Stimulated activated CD8-positive, alpha-beta memory T cell treated with anti-CD3 and anti-CD28 coated beads, Interleukin-15, amount 100 ng/mL, for 1 hour (primary cell): ENCODE results near the gene TCN2.
A peak's percentile ranks its signal among the peaks of the same experiment; 100 is the strongest.
"Not testable (repeated sequence)": the region's sequence is repeated elsewhere in the genome, so short reads cannot be mapped to it uniquely, and the experiment has no call there.

Experiments used
- DNase-seq: peaks from one replicate; pipeline ENCODE4 v3.0.0-alpha.2; 2020; ENCODE audit warnings: low read depth

The TCN2 gene

GRCh38 chr22:30578481-30578880, 28.5 kb upstream of the TCN2 start:
- DNase-seq = no peak

DNA sequence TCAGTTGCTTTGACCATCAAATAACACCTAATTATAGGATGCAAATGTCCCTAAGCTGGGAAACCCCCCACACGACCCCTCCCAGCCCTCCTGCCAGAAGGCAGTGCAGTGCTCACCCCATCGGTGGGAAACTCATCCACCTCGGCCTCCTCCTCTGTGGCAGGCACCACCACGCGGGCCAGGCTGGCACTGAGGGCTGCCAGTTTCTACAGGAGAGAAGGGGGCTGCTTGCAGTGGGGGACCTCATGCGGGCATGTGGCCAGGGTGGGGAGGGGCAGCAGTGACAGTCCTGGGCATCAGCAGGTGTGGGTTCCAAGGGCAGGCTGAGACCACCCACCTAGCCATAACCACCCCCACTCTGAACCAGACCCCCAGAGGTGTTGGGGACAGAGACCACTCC, 26.1 kb upstream of the TCN2 start:
- DNase-seq = no peak

DNA sequence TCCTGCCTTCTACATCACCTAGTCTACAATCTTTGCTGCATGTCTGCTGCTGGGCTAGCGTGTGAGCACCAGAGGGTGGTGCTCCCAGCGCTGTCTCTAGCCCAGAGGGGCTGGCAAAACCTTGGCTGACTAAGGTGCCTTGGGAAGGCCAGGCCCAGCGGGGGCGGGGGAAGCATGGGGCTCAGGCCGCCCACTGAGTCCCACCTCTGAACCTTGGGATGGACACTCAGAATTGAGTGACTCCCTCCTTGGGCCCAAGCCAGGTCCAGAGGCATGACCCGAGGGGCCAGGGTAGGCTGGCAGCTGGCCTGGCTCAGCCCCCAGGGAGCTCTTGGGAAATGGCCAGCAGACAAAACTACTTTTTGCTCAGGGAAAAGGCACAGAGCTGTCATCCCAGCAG, 24.9 kb upstream of the TCN2 start:
- DNase-seq = no peak

- DNase-seq = no peak
These were observed 24.0 kb upstream of the TCN2 start for GRCh38 chr22:30582788-30583545.

GRCh38 chr22:30584441-30584840, 22.5 kb upstream of the TCN2 start:
- no peak for DNase-seq

GRCh38 chr22:30586414-30586813, 20.6 kb upstream of the TCN2 start:
- DNase-seq = no peak

GRCh38 chr22:30591191-30591587, 15.8 kb upstream of the TCN2 start:
- no peak for DNase-seq

GRCh38 chr22:30591588-30592359, 15.2 kb upstream of the TCN2 start, which contains the start of gene PES1:
TSS of gene PES1 (minus strand) at chr22:30591910. CDS start at chr22:30591833, 77 bp downstream.
- peak; percentile 87 for DNase-seq

DNA sequence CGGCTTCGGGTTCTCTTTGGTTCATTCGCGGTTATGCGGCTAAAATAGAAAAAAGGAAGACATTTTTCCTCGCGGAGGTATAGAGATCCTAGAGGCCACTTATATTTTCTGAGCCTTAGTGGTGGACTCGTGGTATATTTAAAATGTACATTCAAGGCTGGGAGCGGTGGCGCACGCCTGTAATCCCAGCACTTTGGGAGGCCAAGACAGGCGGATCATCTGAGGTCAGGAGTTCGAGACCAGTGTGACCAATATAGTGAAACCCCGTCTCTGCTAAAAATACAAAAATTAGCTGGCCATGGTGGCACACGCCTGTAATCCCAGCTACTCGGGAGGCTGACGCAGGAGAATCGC, 14.6 kb upstream of the TCN2 start:
- not testable (repeated sequence) for DNase-seq

- no peak for DNase-seq
These were observed 10.8 kb upstream of the TCN2 start for GRCh38 chr22:30596199-30596598.

- DNase-seq = no peak
These were observed 10.1 kb upstream of the TCN2 start for GRCh38 chr22:30596886-30597285.

- no peak for DNase-seq
These were observed 8.0 kb upstream of the TCN2 start for GRCh38 chr22:30598986-30599385.

- no peak for DNase-seq
These were observed 6.1 kb upstream of the TCN2 start for GRCh38 chr22:30600921-30601320.

DNA sequence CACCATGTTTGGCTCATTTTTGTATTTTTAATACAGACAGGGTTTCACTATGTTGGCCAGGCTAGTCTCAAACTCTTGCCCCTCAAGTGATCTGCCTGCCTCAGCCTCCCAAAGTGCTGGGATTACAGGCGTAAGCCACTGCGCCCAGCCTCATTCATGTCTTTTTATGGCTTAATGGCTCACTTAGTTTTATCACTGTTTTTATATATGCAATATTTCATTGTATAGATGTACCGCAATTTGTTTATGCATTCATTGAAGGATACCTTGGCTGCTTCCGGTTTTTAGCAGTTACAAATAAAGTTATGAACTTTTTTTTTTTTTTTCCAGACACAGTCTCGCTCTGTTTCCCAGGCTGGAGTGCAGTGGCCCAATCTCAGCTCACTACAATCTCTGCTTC, 5.5 kb upstream of the TCN2 start:
- no peak for DNase-seq

GRCh38 chr22:30602049-30602448, 4.9 kb upstream of the TCN2 start:
- no peak for DNase-seq

GRCh38 chr22:30603801-30604200, 3.2 kb upstream of the TCN2 start:
- DNase-seq = no peak

GRCh38 chr22:30604723-30605122, 2.3 kb upstream of the TCN2 start:
- DNase-seq = no peak

DNA sequence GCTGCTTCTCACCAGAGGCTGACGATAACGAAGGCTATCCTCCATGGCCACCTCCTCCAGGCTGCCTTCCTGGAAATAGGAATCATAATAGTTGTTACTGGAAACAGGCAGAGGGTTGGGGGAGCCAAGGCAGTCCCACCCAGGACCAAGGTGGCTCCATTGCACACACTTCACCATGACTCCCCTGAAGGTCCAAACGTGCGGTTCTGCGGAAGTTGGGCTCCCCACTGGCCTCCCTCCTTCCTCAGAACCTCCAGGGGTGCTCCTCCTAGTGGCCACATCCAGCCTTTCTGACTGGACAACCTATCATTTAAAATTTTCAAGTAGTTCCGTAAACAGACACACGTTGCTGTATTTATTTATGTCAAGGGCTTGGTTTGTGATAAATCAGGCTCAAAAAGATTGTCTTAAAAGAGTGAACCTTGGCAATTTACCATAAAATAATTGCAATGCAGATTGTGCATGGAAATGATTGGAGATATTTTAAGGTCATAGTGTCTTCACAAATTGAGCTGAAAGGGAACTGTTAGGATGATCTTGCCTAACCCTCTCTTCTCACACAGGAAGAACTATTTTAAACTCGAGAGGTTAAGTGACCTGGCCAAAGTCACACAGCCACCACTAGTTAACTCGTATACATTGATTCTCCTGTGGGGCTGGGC, 1.4 kb upstream of the TCN2 start:
- peak; percentile 23 for DNase-seq

DNA sequence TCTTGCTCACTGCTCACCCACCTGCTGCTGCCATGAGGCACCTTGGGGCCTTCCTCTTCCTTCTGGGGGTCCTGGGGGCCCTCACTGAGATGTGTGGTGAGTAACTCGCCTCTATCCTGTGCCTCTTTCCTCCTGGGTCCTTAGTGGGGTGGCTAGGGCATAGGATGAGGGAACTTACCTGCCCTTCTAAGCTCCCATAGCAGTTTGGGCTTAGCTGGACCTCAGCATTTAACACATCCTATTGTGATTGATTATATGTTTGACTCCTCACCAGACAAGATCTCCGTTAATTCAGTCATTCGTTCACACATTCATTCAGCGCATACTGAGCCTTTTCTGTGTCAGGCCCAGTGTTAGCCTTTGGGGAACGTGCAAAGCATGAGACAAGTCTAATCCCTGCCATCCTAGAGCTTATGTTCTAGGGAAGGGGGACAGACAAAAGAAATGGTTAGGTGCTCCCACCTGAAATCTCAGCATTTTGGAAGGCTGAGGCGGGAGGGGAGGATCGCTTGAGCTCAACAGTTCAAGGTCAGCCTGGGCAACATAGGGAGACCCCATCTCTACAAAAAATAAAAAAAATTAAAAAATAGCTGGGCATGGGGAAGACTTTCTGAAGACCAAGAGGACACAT, 441 bp downstream of the TCN2 start:
- no peak for DNase-seq

GRCh38 chr22:30607939-30608338, 965 bp downstream of the TCN2 start:
- no peak for DNase-seq

GRCh38 chr22:30609260-30610185, 2.5 kb downstream of the TCN2 start:
- no peak for DNase-seq
